K562 (cell line): ENCODE data around the gene RUNDC3A. TPM values are rescaled to one million over a fixed set of nuclear protein-coding genes. Genes with fewer than 3 reads are reported as not detected.
A peak's percentile ranks its signal among the peaks of the same experiment; 100 is the strongest.

Experiments
- ATAC-seq: fragments of 200-7000 bp; cut with Tn5 transposase; 3 replicates; pipeline ENCODE4 v1.9.1; 2020; ENCODE audit warnings: moderate library complexity
- BruUV-seq: library from RNA; stranded (reverse); fragments of 400-500 nt; replicated peaks from 2 replicates; lab custom pipeline; 2021; lab: Mats Ljungman, UMichigan
- CTCF ChIA-PET: fragments of 300-600 bp; formaldehyde crosslinking; extraction: SDS; loops from one replicate; lab custom pipeline; 2021; ENCODE audit warnings: low intra/inter-chr PET ratio; lab: Yijun Ruan, JAX
- POLR2A ChIA-PET: fragments of 300-600, 350-650 bp; sonication (Branson Sonifier 250); formaldehyde crosslinking; extraction: SDS; loops from one replicate; lab custom pipeline; 2021; ENCODE audit warnings: antibody characterized with exemption, inconsistent platforms; lab: Yijun Ruan, JAX
- DNase-seq, 4 experiments: peaks; one replicate each; pipeline versions ENCODE4 v3.0.0 to v3.0.0-alpha.2; 2011 to 2018; ENCODE audit warnings: low spot score in 3 of 4, mixed read lengths in 3 of 4; ENCODE audit errors: extremely low read depth in 1 of 4
- FAIRE-seq: peaks from 2 replicates; lab custom pipeline; 2011; peaks lifted over from hg19 to GRCh38; lab: Jason Lieb, UNC
- H2AFZ ChIP-seq: 2 replicates; pipeline ENCODE4 v1.6.0; 2011; ENCODE audit warnings: low read depth, low read length, control low read depth, inconsistent platforms
- H3K27ac ChIP-seq: fragments of 200-600 bp; 3 replicates; pipeline ENCODE4 v1.8.0; 2011; ENCODE audit warnings: low read depth, mild to moderate bottlenecking, control low read depth, inconsistent platforms, low read length, moderate library complexity, mixed read lengths; ENCODE audit errors: extremely low read depth
- H3K27me3 ChIP-seq, 2 experiments: fragments of 300-600 bp in 1 of 2; 2 replicates in 1 of 2; 3 replicates in 1 of 2; pipeline versions ENCODE4 v1.6.0 to v1.8.0; 2011; ENCODE audit warnings: inconsistent platforms in 2 of 2, low read length in 2 of 2, mild to moderate bottlenecking in 1 of 2, mixed read lengths in 1 of 2, moderate library complexity in 1 of 2; ENCODE audit not compliant: control insufficient read depth in 2 of 2, insufficient read depth in 2 of 2
- H3K36me3 ChIP-seq: fragments of 300-600 bp; 3 replicates; pipeline ENCODE4 v1.8.0; 2011; ENCODE audit warnings: mild to moderate bottlenecking, low read length, inconsistent platforms; ENCODE audit not compliant: control insufficient read depth, insufficient read depth
- H3K4me1 ChIP-seq, 2 experiments: fragments of 200-600 bp in 1 of 2; replicated peaks in 1 of 2; 2 replicates in 1 of 2; 3 replicates in 1 of 2; pipeline versions ENCODE4 v1.5.1 to v1.8.0; 2011; ENCODE audit warnings: inconsistent platforms in 2 of 2, low read length in 2 of 2, mild to moderate bottlenecking in 1 of 2, mixed read lengths in 1 of 2, moderate library complexity in 1 of 2; ENCODE audit not compliant: control insufficient read depth in 2 of 2, insufficient read depth in 2 of 2
- H3K4me2 ChIP-seq: 2 replicates; pipeline ENCODE4 v1.6.1; 2011; ENCODE audit warnings: low read length, control low read depth, inconsistent platforms, mixed read lengths; ENCODE audit not compliant: insufficient read depth
- H3K4me3 ChIP-seq: fragments of 200-600 bp; sonication (generic), shearing (Covaris generic); 2 replicates; pipeline ENCODE4 v1.5.1; 2016; ENCODE audit warnings: control low read depth, inconsistent platforms
- H3K79me2 ChIP-seq: fragments of 200-600 bp; 3 replicates; pipeline ENCODE4 v1.8.0; 2011; ENCODE audit warnings: low read length, inconsistent platforms; ENCODE audit not compliant: control insufficient read depth, insufficient read depth
- H3K9ac ChIP-seq, 2 experiments: 2 replicates each; pipeline versions ENCODE4 v1.6.0 to v1.6.1; 2011; ENCODE audit warnings: low read depth in 2 of 2, low read length in 2 of 2, control low read depth in 1 of 2, inconsistent platforms in 1 of 2, mild to moderate bottlenecking in 1 of 2, mixed read lengths in 1 of 2; ENCODE audit not compliant: insufficient read depth in 1 of 2
- H3K9me1 ChIP-seq: one replicate; pipeline ENCODE4 v1.6.0; 2011; ENCODE audit warnings: inconsistent platforms, mild to moderate bottlenecking, low read length, moderate library complexity; ENCODE audit not compliant: control insufficient read depth, insufficient read depth
- H3K9me3 ChIP-seq: replicated peaks from 2 replicates; pipeline ENCODE4 v1.5.1; 2011; ENCODE audit warnings: low read depth, low read length, inconsistent platforms; ENCODE audit not compliant: control insufficient read depth, insufficient read depth
- H4K20me1 ChIP-seq: replicated peaks from 2 replicates; pipeline ENCODE4 v1.6.1; 2011; ENCODE audit warnings: low read length, inconsistent platforms, mixed read lengths; ENCODE audit not compliant: control insufficient read depth, insufficient read depth
- BACH1 ChIP-seq: fragments of 200-800 bp; sonication (Bioruptor generic); IDR thresholded peaks from 2 replicates; pipeline ENCODE4 v1.6.1; 2016; ENCODE audit warnings: missing genetic modification characterization, missing compliant biosample characterization
- CEBPB ChIP-seq: fragments of 450-650 bp; IDR thresholded peaks from 2 replicates; pipeline ENCODE4 v1.6.1; 2016; ENCODE audit warnings: missing genetic modification characterization, missing compliant biosample characterization
- CHD1 ChIP-seq: fragments of 200-600 bp; sonication (generic); IDR thresholded peaks from one replicate; pipeline ENCODE4 v1.6.1; 2012; ENCODE audit warnings: mild to moderate bottlenecking, moderate library complexity, low read length, inconsistent platforms
- DDX20 ChIP-seq: fragments of 450-650 bp; IDR thresholded peaks from 2 replicates; pipeline ENCODE4 v1.6.1; 2016; ENCODE audit warnings: missing genetic modification characterization, low read depth, mild to moderate bottlenecking, missing compliant biosample characterization, moderate library complexity
- DNMT1 ChIP-seq: fragments of 450-650 bp; IDR thresholded peaks from 2 replicates; pipeline ENCODE4 v1.6.1; 2016; ENCODE audit warnings: antibody characterized with exemption, mild to moderate bottlenecking
- EGR1 ChIP-seq: fragments of 450-650 bp; conservative IDR thresholded peaks from 2 replicates; pipeline ENCODE4 v1.6.1; 2017; ENCODE audit warnings: mild to moderate bottlenecking
- ESRRB ChIP-seq: fragments of 250-450 bp; sonication (Bioruptor Pico); IDR thresholded peaks from 2 replicates; pipeline ENCODE4 v1.5.0; 2020; ENCODE audit warnings: mild to moderate bottlenecking, moderate library complexity, borderline replicate concordance
- ETV1 ChIP-seq: fragments of 450-650 bp; conservative IDR thresholded peaks from 2 replicates; pipeline ENCODE4 v1.6.1; 2016; ENCODE audit warnings: missing genetic modification characterization, control low read depth, low read depth, missing compliant biosample characterization
- FOXM1 ChIP-seq, 2 experiments: fragments of 450-650 bp in 1 of 2; sonication (generic) in 1 of 2; formaldehyde crosslinking in 1 of 2; IDR thresholded peaks; 2 replicates each; pipeline versions ENCODE4 v1.6.1 to v1.9.0; 2017 to 2022; ENCODE audit warnings: low read depth in 2 of 2, mild to moderate bottlenecking in 2 of 2, missing genetic modification reagents in 1 of 2, moderate library complexity in 1 of 2
- L3MBTL2 ChIP-seq: fragments of 450-650 bp; IDR thresholded peaks from 2 replicates; pipeline ENCODE4 v1.6.1; 2016; ENCODE audit warnings: mild to moderate bottlenecking, moderate library complexity
- MYBL2 ChIP-seq, 2 experiments: fragments of 450-650 bp in 1 of 2; sonication (generic) in 1 of 2; formaldehyde crosslinking in 1 of 2; IDR thresholded peaks; 2 replicates each; pipeline versions ENCODE4 v1.6.1 to v1.8.1; 2017 to 2022; ENCODE audit warnings: borderline replicate concordance in 1 of 2, inconsistent platforms in 1 of 2, low read depth in 1 of 2, mild to moderate bottlenecking in 1 of 2, missing genetic modification reagents in 1 of 2, moderate library complexity in 1 of 2
- NELFE ChIP-seq: IDR thresholded peaks from 2 replicates; pipeline ENCODE4 v1.6.1; 2011; ENCODE audit warnings: mild to moderate bottlenecking; ENCODE audit not compliant: insufficient read depth, insufficient read length
- NONO ChIP-seq, 2 experiments: fragments of 200-400 bp in 1 of 2; fragments of 450-650 bp in 1 of 2; formaldehyde crosslinking in 1 of 2; IDR thresholded peaks; 2 replicates each; pipeline ENCODE4 v1.6.1; 2017; ENCODE audit warnings: low read depth in 2 of 2, mild to moderate bottlenecking in 2 of 2, moderate library complexity in 2 of 2, low read length in 1 of 2
- PCBP1 ChIP-seq: fragments of 200-400 bp; formaldehyde crosslinking; IDR thresholded peaks from 2 replicates; pipeline ENCODE4 v1.6.1; 2018; ENCODE audit warnings: mild to moderate bottlenecking, low read depth, low read length; ENCODE audit not compliant: poor library complexity, severe bottlenecking
- POLR2G ChIP-seq: fragments of 200-400 bp; formaldehyde crosslinking; IDR thresholded peaks from 2 replicates; pipeline ENCODE4 v1.6.1; 2017; ENCODE audit warnings: low read depth, mild to moderate bottlenecking, antibody characterized with exemption, low read length, moderate library complexity
- RBFOX2 ChIP-seq: fragments of 200-400 bp; formaldehyde crosslinking; IDR thresholded peaks from 2 replicates; pipeline ENCODE4 v1.6.1; 2017; ENCODE audit warnings: low read depth, mild to moderate bottlenecking, low read length, moderate library complexity
- RCOR1 ChIP-seq, 2 experiments: IDR thresholded peaks; 2 replicates each; pipeline ENCODE4 v1.6.1; 2012; ENCODE audit warnings: low read depth in 2 of 2, low read length in 2 of 2, borderline replicate concordance in 1 of 2, improper control_type of control experiment in 1 of 2
- SP1 ChIP-seq: sonication (generic); formaldehyde crosslinking; IDR thresholded peaks from 2 replicates; pipeline ENCODE4 v1.8.1; 2022; ENCODE audit warnings: mild to moderate bottlenecking, missing genetic modification reagents
- YBX1 ChIP-seq: fragments of 450-650 bp; IDR thresholded peaks from 2 replicates; pipeline ENCODE4 v1.7.1; 2016; ENCODE audit warnings: mild to moderate bottlenecking
- ZKSCAN8 ChIP-seq: fragments of 200-800 bp; sonication (Bioruptor generic); IDR thresholded peaks from 2 replicates; pipeline ENCODE4 v1.6.1; 2016; ENCODE audit warnings: missing genetic modification characterization, missing compliant biosample characterization
- ZNF274 ChIP-seq: IDR thresholded peaks from 2 replicates; pipeline ENCODE4 v1.6.1; 2011; ENCODE audit warnings: low read depth, mild to moderate bottlenecking, low read length, moderate library complexity, borderline replicate concordance
- ZNF41 ChIP-seq: fragments of 250-450 bp; sonication (Bioruptor Pico); conservative IDR thresholded peaks from 2 replicates; pipeline ENCODE4 v1.4.0; 2020; ENCODE audit warnings: mild to moderate bottlenecking
- WGBS: fragments of 100-300 bp; shearing (Covaris generic); methylation state at CpG from one replicate; pipeline ENCODE4 v1.1.6; 2016; ENCODE audit warnings: low coverage, mixed read lengths; ENCODE audit not compliant: insufficient coverage; ENCODE audit errors: missing lambda C conversion rate; 5-methylcytosine and 5-hydroxymethylcytosine counted together
- in situ Hi-C: fragments of 300-500 bp; cut with MboI; formaldehyde crosslinking; loops from 4 replicates; pipeline ENCODE4 v1.15.0; 2018; ENCODE audit warnings: inconsistent platforms, mixed read lengths
- intact Hi-C: fragments of 100-400 bp; cut with micrococcal nuclease; formaldehyde crosslinking; loops from 2 replicates; pipeline ENCODE4 v1.14.2; 2022
- polyA plus RNA-seq, 8 experiments: library from polyadenylated mRNA; depleted of rRNA in 4 of 8; stranded (reverse) in 5 of 8; unstranded in 3 of 8; fragments of >200 nt; fragmentation: Nextera tagmentation in 2 of 8; fragmentation: Illumina TruSeq in 1 of 8; extraction: Ambion mirVana in 2 of 8; extraction: Trizol in 1 of 8; gene quantifications; 2 replicates each; pipeline versions ENCODE4 v1.2.1 to v1.2.3, GENCODE V29; 2011 to 2014; ENCODE audit warnings: inconsistent platforms in 1 of 8, missing spikeins in 1 of 8
- total RNA-seq, 7 experiments: library from RNA; depleted of rRNA in 6 of 7; stranded (reverse); fragments of >200 nt in 6 of 7; fragmentation: Illumina TruSeq in 2 of 7; extraction: Trizol in 2 of 7; gene quantifications; 2 replicates each; pipeline versions ENCODE4 v1.2.1 to v1.2.3, GENCODE V29; 2011 to 2021; ENCODE audit warnings: low replicate concordance in 1 of 7
- TF ChIP-seq, protein P1 (sequence below): fragments of 250-450 bp; sonication (Bioruptor Pico); IDR thresholded peaks from 2 replicates; pipeline ENCODE4 v1.5.0; 2021

Gene RUNDC3A
- total and polyA plus RNA-seq, 9 of the 15 experiments (the other 6 are each of a cell fraction or from before 2014, with no cell fraction given) = not detected

DNA sequence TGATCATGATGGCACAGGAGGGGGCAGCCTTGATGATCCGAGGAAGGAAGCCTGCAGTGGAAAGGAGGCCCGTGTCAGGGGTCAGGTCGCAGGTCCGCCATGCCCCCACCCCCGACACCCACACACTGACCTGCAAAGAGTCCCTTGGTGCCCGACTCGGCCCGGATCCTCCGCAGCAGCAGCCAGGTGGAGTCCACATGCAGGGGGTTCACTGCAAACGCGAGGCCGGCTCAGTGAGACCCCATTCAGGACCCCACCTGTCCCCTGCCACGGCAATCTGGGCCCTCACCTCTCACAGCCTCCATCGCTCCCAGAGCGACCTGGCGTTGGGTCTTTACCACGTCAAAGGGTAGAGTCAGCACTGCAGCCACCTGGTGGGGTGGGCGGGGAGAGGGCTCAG is 11.7 kb downstream of the RUNDC3A start:
- Histone ChIP-seq H3K4me3 (no peak overlapping the region), H2AFZ (no peak overlapping the region), H3K9ac (no peak overlapping the region; a peak in 1 of 4 replicates), H3K4me2 (no peak overlapping the region), H3K4me1 (peaks cover 8 to 75% of the 10 kb centered on the region in 2 experiments; a peak in 4 of 5 replicates), H3K27me3 (peaks cover 0 to 4% of the 10 kb centered on the region in 2 experiments; a peak in 3 of 5 replicates), H4K20me1 (peaks cover 8% of the 10 kb centered on the region; the same call in 1 of the 2 replicates), H3K9me3 (no peaks in the 10 kb centered on the region), H3K9me1 (peaks cover 6% of the 10 kb centered on the region), H3K79me2 (peaks cover 26% of the 10 kb centered on the region)
- ATAC-seq (no peak), DNase-seq (no peak)
- POLR2A ChIA-PET = interaction anchor here (0.6 to 1.8 kb wide), 6 partner anchors 10 to 121 kb away, joined by 3 to 6 read pairs (median 4); no protein-coding TSS in a partner anchor
- BruUV-seq = no TSS peak
- in situ Hi-C loops = no loop called here
- TF ChIP-seq CEBPB (no peak), NELFE (no peak), FOXM1 (IDR thresholded peaks at IDR 0.05; ENCODE audit: low read depth) (no peak), FOXM1 (CRISPR knock-in tag; IDR thresholded peaks at IDR 0.05; ENCODE audit: low read depth) (no peak), YBX1 (no peak), BACH1 (tag) (no peak), NONO (IDR thresholded peaks at IDR 0.05; ENCODE audit: low read depth in 2 of 2, low read length in 1 of 2) (no peak), ZKSCAN8 (no peak), CHD1 (no peak), DDX20 (tag) (no peak), ZNF41 (CRISPR knock-in tag) (no peak), RCOR1 (IDR thresholded peaks at IDR 0.05; ENCODE audit: borderline replicate concordance in 1 of 2, low read depth in 2 of 2, low read length in 2 of 2) (no peak), EGR1 (0 out of 2 replicates have a peak, but pooled peaks have one; percentile 4), RBFOX2 (peak; percentile 48; the same call in 1 of the 2 replicates), DNMT1 (no peak), MYBL2 (IDR thresholded peaks at IDR 0.05; ENCODE audit: low read depth) (no peak), MYBL2 (CRISPR knock-in tag; IDR thresholded peaks at IDR 0.05; ENCODE audit: borderline replicate concordance) (no peak), L3MBTL2 (no peak), SP1 (CRISPR knock-in tag) (no peak), ZNF274 (no peak), POLR2G (peak; percentile 53; the same call in 1 of the 2 replicates), ESRRB (CRISPR knock-in tag) (no peak), PCBP1 (no peak), ETV1 (tag) (no peak)
- TF ChIP-seq, protein P1, sequence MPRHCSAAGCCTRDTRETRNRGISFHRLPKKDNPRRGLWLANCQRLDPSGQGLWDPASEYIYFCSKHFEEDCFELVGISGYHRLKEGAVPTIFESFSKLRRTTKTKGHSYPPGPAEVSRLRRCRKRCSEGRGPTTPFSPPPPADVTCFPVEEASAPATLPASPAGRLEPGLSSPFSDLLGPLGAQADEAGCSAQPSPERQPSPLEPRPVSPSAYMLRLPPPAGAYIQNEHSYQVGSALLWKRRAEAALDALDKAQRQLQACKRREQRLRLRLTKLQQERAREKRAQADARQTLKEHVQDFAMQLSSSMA (CRISPR knock-in tag) = no peak
- TF ChIP-seq, all 486 proteins: peak for 3
- H3K36me3 ChIP-seq = peaks cover 46% of the 10 kb centered on the region; the same call in 2 of the 3 replicates
- WGBS = 95% methylated on average over 14 of the region's 18 CpGs
- H3K27ac ChIP-seq = no peak overlapping the region
- CTCF ChIA-PET = no interaction called here
- no peak for FAIRE-seq
- intact Hi-C loops = no loop called here
